Urinary bladder (tissue), 4 donors: Measurements from ENCODE around the gene IQGAP1. TPM values are rescaled to one million over a fixed set of nuclear protein-coding genes. Genes with fewer than 3 reads are reported as not detected.
A peak's percentile ranks its signal among the peaks of the same experiment; 100 is the strongest.

Experiments used
- DNase-seq: peaks from one replicate; pipeline ENCODE4 v3.0.0-alpha.2; 2015; ENCODE audit errors: extremely low spot score
- H3K27ac ChIP-seq: one replicate; pipeline ENCODE4 v1.5.1; 2013; ENCODE audit warnings: low read depth, mild to moderate bottlenecking, moderate library complexity
- H3K36me3 ChIP-seq: one replicate; pipeline ENCODE4 v1.6.1; 2013; ENCODE audit warnings: mild to moderate bottlenecking, moderate library complexity; ENCODE audit not compliant: insufficient read depth
- H3K4me1 ChIP-seq: one replicate; pipeline ENCODE4 v1.6.1; 2013; ENCODE audit warnings: mild to moderate bottlenecking, moderate library complexity; ENCODE audit not compliant: insufficient read depth
- H3K4me3 ChIP-seq: one replicate; pipeline ENCODE4 v1.5.1; 2013; ENCODE audit warnings: low read depth, low read length
- WGBS: extraction: QIAGEN DNeasy Blood & Tissue Kit; methylation state at CpG from one replicate; pipeline ENCODE4 v1.1.7; 2013; 5-methylcytosine and 5-hydroxymethylcytosine counted together
- polyA plus RNA-seq: library from polyadenylated mRNA; stranded (reverse); fragments of 200-250 nt; gene quantifications from one replicate; pipeline ENCODE4 v1.2.3, GENCODE V29; 2013
- total RNA-seq: library from RNA; depleted of rRNA; stranded (reverse); fragments of >200 nt; gene quantifications from one replicate; pipeline ENCODE4 v1.2.3, GENCODE V29; 2014
- donor health status: healthy with polysubstance abuse.
- donor health status: healthy.

The IQGAP1 gene
- total and polyA plus RNA-seq, 2 donors = 147 to 257 TPM

DNA sequence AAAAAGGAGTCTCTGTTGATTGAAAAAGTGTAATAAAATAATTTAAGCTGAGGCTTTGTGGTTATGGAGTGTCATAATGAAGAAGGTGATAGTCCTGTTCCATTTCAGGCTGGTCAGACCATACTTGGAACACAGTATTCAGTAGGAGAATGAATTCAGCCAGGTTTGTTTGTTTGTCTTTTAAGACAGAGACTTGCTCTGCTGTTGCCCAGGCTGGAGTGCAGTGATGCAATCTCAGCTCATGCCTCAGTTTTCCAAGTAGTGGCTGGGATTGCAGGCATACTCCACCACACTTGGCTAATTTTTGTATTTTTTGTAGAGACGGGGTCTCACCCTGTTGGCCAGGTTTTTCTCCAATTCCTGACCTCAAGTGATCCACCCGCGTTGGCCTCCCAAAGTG lies 33.5 kb downstream of the IQGAP1 start:
- DNase-seq = no peak
- H3K4me1 ChIP-seq = peaks cover 6% of the 10 kb centered on the region
- H3K36me3 ChIP-seq = no peaks in the 10 kb centered on the region
- WGBS = 80% methylated on average over 3 of the region's 3 CpGs
- no peak overlapping the region for H3K4me3 ChIP-seq
- H3K27ac ChIP-seq = no peak overlapping the region

DNA sequence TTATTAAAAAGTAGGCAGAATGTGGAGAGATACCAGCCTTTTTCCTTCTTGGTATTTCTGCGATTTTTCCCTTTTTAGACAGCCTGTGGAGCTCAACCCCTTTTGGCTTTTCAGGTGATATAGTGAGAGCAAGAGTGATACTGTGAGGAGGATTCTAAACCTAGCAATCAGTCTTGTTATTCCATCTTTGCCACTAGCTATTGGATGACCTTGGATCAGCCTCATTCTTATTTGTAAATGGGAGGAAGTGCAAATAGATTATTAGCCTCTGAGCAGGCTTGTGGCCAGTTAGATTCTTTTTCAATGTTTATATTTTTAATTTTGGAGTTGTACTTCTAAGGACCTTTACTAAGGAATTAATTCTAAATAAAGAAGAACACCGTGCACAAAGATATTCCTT lies 34.0 kb downstream of the IQGAP1 start:
- 55% methylated on average over 2 of the region's 2 CpGs for WGBS
- Histone ChIP-seq H3K36me3 (no peaks in the 10 kb centered on the region), H3K27ac (no peak overlapping the region), H3K4me3 (no peak overlapping the region), H3K4me1 (peaks cover 6% of the 10 kb centered on the region)
- no peak for DNase-seq

GRCh38 chr15:90422936-90423335 lies 34.9 kb downstream of the IQGAP1 start:
- Histone ChIP-seq H3K4me3 (no peak overlapping the region), H3K27ac (no peak overlapping the region), H3K4me1 (peaks cover 6% of the 10 kb centered on the region), H3K36me3 (no peaks in the 10 kb centered on the region)
- no peak for DNase-seq
- WGBS = 65% methylated on average over 3 of the region's 3 CpGs

GRCh38 chr15:90423801-90424319 lies 35.8 kb downstream of the IQGAP1 start:
- no peak for DNase-seq
- H3K4me1 ChIP-seq = peaks cover 6% of the 10 kb centered on the region
- H3K4me3 ChIP-seq = no peak overlapping the region
- WGBS = 33% methylated on average over 4 of the region's 4 CpGs
- peak overlapping the region; percentile 50 for H3K27ac ChIP-seq
- H3K36me3 ChIP-seq = no peaks in the 10 kb centered on the region

DNA sequence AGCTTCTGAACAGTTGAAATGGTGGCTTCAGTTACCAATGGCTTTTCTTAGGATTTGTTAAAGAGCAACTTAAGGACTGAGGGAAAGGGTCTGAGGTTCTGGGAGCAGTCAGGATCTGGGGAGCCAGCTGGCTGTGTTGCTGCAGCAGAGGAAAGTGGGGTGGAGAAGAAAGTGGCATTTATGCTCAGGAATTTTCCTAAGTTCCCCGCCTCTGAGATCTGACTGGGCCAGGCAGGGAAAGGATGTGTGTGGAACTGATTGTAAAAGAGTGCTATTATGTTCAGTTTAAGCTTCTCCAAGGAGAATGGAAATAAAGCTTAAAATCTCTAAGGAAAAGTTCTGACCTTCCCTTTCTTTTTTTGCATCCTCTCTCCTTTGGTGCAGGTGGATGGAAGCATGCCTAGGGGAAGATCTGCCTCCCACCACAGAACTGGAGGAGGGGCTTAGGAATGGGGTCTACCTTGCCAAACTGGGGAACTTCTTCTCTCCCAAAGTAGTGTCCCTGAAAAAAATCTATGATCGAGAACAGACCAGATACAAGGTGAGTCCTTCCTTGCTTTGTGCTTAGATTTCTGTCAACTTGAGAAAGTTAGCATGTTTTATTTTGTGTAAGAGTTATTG lies 37.8 kb downstream of the IQGAP1 start:
- Histone ChIP-seq H3K27ac (no peak overlapping the region), H3K4me3 (no peak overlapping the region), H3K36me3 (no peaks in the 10 kb centered on the region), H3K4me1 (peaks cover 2% of the 10 kb centered on the region)
- WGBS = 70% methylated on average over 2 of the region's 2 CpGs
- DNase-seq = no peak

- DNase-seq = no peak
- Histone ChIP-seq H3K36me3 (no peaks in the 10 kb centered on the region), H3K4me1 (no peaks in the 10 kb centered on the region), H3K27ac (no peak overlapping the region), H3K4me3 (no peak overlapping the region)
- 86% methylated on average over 5 of the region's 5 CpGs for WGBS
Observed at GRCh38 chr15:90427185-90427584, 39.1 kb downstream of the IQGAP1 start.

DNA sequence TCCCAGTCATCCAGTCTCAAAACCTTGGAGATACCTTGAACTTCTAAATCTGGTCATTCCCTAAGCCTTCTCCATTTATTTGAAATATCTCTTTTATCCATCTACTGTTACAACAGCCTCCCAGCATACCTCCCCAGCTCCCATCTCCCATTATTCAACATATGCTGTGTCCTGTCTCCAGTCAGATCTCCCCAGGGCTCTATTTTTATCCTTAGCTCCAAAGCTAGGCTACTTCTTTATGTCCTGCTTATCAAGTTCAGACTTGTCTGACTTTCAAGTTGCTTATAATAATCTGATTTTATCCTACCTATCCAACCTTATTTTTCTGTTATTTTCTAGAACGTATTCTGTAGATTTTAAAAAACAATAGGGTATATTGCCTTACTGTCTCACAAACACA lies 44.2 kb downstream of the IQGAP1 start:
- Histone ChIP-seq H3K4me1 (no peaks in the 10 kb centered on the region), H3K27ac (no peak overlapping the region), H3K4me3 (no peak overlapping the region), H3K36me3 (peaks cover 7% of the 10 kb centered on the region)
- 80% methylated on average over 1 of the region's 1 CpG for WGBS
- no peak for DNase-seq

DNA sequence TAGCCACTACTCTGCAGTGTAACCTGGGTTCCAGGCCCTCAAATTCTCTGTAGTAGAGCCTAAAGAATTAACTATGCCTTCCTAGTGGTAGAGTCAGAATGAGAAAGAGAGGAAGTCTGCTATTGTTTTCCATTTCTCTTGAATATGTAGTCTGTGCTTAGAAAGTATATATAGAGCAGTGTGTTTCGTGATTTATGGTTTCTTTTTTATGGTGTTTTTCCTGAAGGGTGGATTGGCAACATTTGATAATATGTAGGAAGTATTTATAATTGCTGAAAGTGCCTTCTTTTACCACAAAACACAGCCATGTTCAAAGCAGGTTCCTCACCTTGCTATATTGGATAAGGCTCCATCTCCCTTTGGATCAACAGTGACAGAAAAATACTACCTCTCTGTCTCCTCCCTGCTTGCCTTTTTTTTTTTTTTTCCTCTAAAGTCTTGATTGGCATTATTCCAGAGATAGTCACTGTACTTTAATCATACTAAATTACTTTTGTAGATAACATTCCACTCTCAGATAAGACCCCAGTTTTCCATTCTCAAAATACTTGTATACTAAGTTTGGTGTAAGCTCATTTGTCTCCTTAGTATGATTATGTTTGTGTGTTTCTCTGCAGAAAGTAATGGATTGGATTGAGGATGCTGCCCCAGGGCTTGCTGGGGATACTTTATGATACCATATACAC lies 47.8 kb downstream of the IQGAP1 start:
- WGBS = 74% methylated on average over 1 of the region's 1 CpG
- no peak for DNase-seq
- Histone ChIP-seq H3K27ac (no peak overlapping the region), H3K4me3 (no peak overlapping the region), H3K36me3 (peaks cover 10% of the 10 kb centered on the region), H3K4me1 (no peaks in the 10 kb centered on the region)

DNA sequence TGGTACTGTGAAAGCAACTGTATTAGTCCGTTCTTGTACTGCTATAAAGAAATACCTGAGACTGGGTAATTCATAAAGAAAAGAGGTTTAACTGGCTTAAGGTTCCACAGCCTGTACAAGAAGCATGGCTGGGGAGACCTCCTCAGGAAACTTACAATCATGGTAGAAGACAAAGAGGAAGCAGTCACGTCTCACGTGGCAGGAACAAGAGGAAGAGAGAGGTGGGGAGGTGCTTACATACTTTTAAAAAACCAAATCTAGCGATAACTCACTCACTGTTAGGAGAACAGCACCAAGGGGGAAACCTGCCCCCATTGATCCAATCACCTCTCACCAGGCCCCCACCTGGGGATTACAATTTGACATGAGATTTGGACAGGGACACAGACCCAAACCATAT lies 48.9 kb downstream of the IQGAP1 start:
- Histone ChIP-seq H3K4me3 (no peak overlapping the region), H3K36me3 (peaks cover 10% of the 10 kb centered on the region), H3K27ac (no peak overlapping the region), H3K4me1 (no peaks in the 10 kb centered on the region)
- 85% methylated on average over 4 of the region's 4 CpGs for WGBS
- DNase-seq = no peak

GRCh38 chr15:90437516-90437915 lies 49.5 kb downstream of the IQGAP1 start:
- Histone ChIP-seq H3K4me1 (no peaks in the 10 kb centered on the region), H3K27ac (no peak overlapping the region), H3K4me3 (no peak overlapping the region), H3K36me3 (peaks cover 10% of the 10 kb centered on the region)
- WGBS = 99% methylated on average over 2 of the region's 2 CpGs
- DNase-seq = no peak

GRCh38 chr15:90439946-90440345 lies 51.9 kb downstream of the IQGAP1 start:
- DNase-seq = no peak
- Histone ChIP-seq H3K27ac (no peak overlapping the region), H3K36me3 (peaks cover 9% of the 10 kb centered on the region), H3K4me1 (no peaks in the 10 kb centered on the region), H3K4me3 (no peak overlapping the region)
- 30% methylated on average over 2 of the region's 2 CpGs for WGBS

GRCh38 chr15:90441027-90441426 lies 53.0 kb downstream of the IQGAP1 start:
- Histone ChIP-seq H3K27ac (no peak overlapping the region), H3K4me3 (no peak overlapping the region), H3K36me3 (peaks cover 7% of the 10 kb centered on the region), H3K4me1 (no peaks in the 10 kb centered on the region)
- no peak for DNase-seq
- 85% methylated on average over 3 of the region's 3 CpGs for WGBS

DNA sequence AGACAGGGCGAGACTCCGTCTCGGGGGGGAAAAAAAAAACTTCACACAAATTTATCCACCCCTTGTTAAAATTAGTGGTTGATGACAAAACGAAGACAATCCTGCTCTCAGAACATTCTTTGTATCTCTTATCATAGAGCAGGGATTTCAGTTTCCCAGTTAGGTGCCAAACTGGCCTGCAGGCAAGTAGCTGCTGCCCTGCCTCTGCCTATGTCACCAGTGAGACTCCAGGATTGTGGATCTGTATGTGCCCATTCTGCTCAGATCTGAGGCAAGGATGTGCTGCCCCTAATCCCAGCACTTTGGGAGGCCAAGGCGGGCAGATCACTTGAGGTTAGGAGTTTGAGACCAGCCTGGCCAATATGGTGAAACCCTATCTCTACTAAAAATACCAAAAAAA lies 54.4 kb downstream of the IQGAP1 start:
- 78% methylated on average over 5 of the region's 5 CpGs for WGBS
- Histone ChIP-seq H3K36me3 (peaks cover 3% of the 10 kb centered on the region), H3K27ac (no peak overlapping the region), H3K4me3 (no peak overlapping the region), H3K4me1 (no peaks in the 10 kb centered on the region)
- DNase-seq = no peak

DNA sequence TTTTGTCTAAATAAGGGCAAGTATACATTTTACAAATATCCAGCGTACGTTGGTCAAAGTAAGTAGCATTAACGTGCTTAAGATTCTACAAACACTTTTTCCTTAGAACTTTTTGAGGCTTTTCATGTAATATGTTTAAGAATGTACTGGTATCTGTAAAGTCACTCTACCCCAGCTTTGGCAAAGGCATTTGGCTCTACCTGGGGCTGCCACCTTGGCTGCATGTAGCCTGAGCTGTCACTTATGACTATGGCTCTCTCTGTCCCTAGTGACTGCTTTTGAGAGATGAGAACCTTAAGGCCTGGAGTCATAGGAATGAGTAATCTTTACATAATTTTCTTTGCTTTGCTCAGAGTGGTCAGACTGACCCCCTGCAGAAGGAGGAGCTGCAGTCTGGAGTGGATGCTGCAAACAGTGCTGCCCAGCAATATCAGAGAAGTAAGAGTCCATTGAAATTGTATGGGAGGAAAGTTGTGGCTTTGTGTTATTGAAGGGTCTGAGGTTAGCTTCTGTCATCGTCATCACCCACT lies 61.2 kb downstream of the IQGAP1 start:
- no peak for DNase-seq
- 90% methylated on average over 4 of the region's 4 CpGs for WGBS
- H3K4me3 ChIP-seq = no peak overlapping the region
- peaks cover 8% of the 10 kb centered on the region for H3K36me3 ChIP-seq
- H3K4me1 ChIP-seq = no peaks in the 10 kb centered on the region
- H3K27ac ChIP-seq = no peak overlapping the region
